ENCODE measurements around the gene UBR3. TPM values are rescaled to one million over a fixed set of nuclear protein-coding genes. Genes with fewer than 3 reads are reported as not detected.
A peak's percentile ranks its signal among the peaks of the same experiment; 100 is the strongest.
"Not testable (repeated sequence)": the region's sequence is repeated elsewhere in the genome, so short reads cannot be mapped to it uniquely, and the experiment has no call there.

UBR3 gene
- total RNA-seq, 4 donors from 2014 or later: 101 to 192 (median 114) TPM

- DNase-seq: no peak
- H3K9me3 ChIP-seq: no peaks in the 10 kb centered on the region
- no peak overlapping the region for H3K4me3 ChIP-seq (replicated peaks in 1 of 3)
- no peaks in the 10 kb centered on the region for H3K4me1 ChIP-seq
- no peak for TF ChIP-seq POLR2A (IDR thresholded peaks at IDR 0.05)
- TF ChIP-seq CTCF (IDR thresholded peaks at IDR 0.05): no peak
- no peaks in the 10 kb centered on the region for H3K27me3 ChIP-seq
- no peak overlapping the region for H3K27ac ChIP-seq
- intact Hi-C loops (cut with DNase I): no loop called here
- no peaks in the 10 kb centered on the region for H3K36me3 ChIP-seq
- 33 to 46% methylated on average over 4 of the region's 4 CpGs for WGBS, 2 donors
Observed at GRCh38 chr2:170106102-170106840, 279.0 kb downstream of the UBR3 start.

GRCh38 chr2:170113168-170113894, 286.1 kb downstream of the UBR3 start:
- Histone ChIP-seq H3K27ac (peak overlapping the region in 1 of 3 donors; percentile 17), H3K4me3 (replicated peaks in 1 of 3) (no peak overlapping the region), H3K36me3 (no peaks in the 10 kb centered on the region), H3K9me3 (no peaks in the 10 kb centered on the region), H3K27me3 (no peaks in the 10 kb centered on the region), H3K4me1 (peaks cover 7 to 14% of the 10 kb centered on the region in 2 donors)
- DNase-seq: peak; percentile 68 to 75
- 52 to 67% methylated on average over 4 of the region's 4 CpGs for WGBS, 2 donors
- intact Hi-C loops (cut with DNase I): no loop called here
- TF ChIP-seq CTCF (IDR thresholded peaks at IDR 0.05) (no peak), POLR2A (IDR thresholded peaks at IDR 0.05) (no peak)

- WGBS, 2 donors: 74 to 82% methylated on average over 10 of the region's 10 CpGs
- H3K27me3 ChIP-seq: no peaks in the 10 kb centered on the region
Observed at GRCh38 chr2:170115501-170116229, 288.4 kb downstream of the UBR3 start.

GRCh38 chr2:170118641-170119040, 291.4 kb downstream of the UBR3 start:
- no peak for TF ChIP-seq POLR2A (IDR thresholded peaks at IDR 0.05)
- no peak for TF ChIP-seq CTCF (IDR thresholded peaks at IDR 0.05)
- Histone ChIP-seq H3K4me1 (peaks cover 15 to 27% of the 10 kb centered on the region in 2 donors), H3K9me3 (no peaks in the 10 kb centered on the region), H3K36me3 (no peaks in the 10 kb centered on the region), H3K27ac (no peak overlapping the region), H3K4me3 (replicated peaks in 1 of 3) (no peak overlapping the region), H3K27me3 (no peaks in the 10 kb centered on the region)
- WGBS, 2 donors: 85 to 87% methylated on average over 2 of the region's 2 CpGs
- intact Hi-C loops (cut with DNase I): no loop called here
- DNase-seq: no peak

More at GRCh38 chr2:170115501-170116229, 288.4 kb downstream of the UBR3 start:
- DNase-seq: no peak
- H3K4me3 ChIP-seq (replicated peaks in 1 of 3): no peak overlapping the region
- H3K36me3 ChIP-seq: no peaks in the 10 kb centered on the region
- H3K27ac ChIP-seq: no peak overlapping the region
- no peak for TF ChIP-seq POLR2A (IDR thresholded peaks at IDR 0.05)
- no peak for TF ChIP-seq CTCF (IDR thresholded peaks at IDR 0.05)
- peaks cover 7 to 14% of the 10 kb centered on the region in 2 donors for H3K4me1 ChIP-seq
- H3K9me3 ChIP-seq: no peaks in the 10 kb centered on the region
- intact Hi-C loops (cut with DNase I): no loop called here

- H3K36me3 ChIP-seq; intact Hi-C loops (cut with DNase I); H3K27ac ChIP-seq; H3K9me3 ChIP-seq; H3K27me3 ChIP-seq; H3K4me3 ChIP-seq (replicated peaks in 1 of 3); DNase-seq: not testable (repeated sequence)
- 81% methylated on average over 4 of the region's 4 CpGs for WGBS, 2 donors
- peaks cover 18 to 30% of the 10 kb centered on the region in 2 donors for H3K4me1 ChIP-seq
Observed at GRCh38 chr2:170119326-170119725, 292.1 kb downstream of the UBR3 start.
